Cerebellar nuclear complex (tissue), 1 donor: ENCODE results near the gene FOXP2.
"Not testable (repeated sequence)": the region's sequence is repeated elsewhere in the genome, so short reads cannot be mapped to it uniquely, and the experiment has no call there.

Source experiments
- DNase-seq, 2 experiments: peaks; one replicate each; lab custom pipeline; 2025; lab: John Stamatoyannopoulos, UW

Gene FOXP2

GRCh38 chr7:114414156-114415063 is at the start of gene FOXP2:
Gene FOXP2, plus strand, starts transcription at chr7:114414815. Its CDS starts 11,697 bp downstream, at chr7:114426512.
- no peak for DNase-seq

GRCh38 chr7:114365791-114366190 is 48.8 kb upstream of the FOXP2 start:
- DNase-seq = no peak

- no peak for DNase-seq
Measured at GRCh38 chr7:114368492-114368891, 46.1 kb upstream of the FOXP2 start.

GRCh38 chr7:114369294-114369693 is 45.3 kb upstream of the FOXP2 start:
- no peak for DNase-seq

GRCh38 chr7:114372619-114373018 is 42.0 kb upstream of the FOXP2 start:
- no peak for DNase-seq

- no peak for DNase-seq
Measured at GRCh38 chr7:114375907-114376306, 38.7 kb upstream of the FOXP2 start.

- DNase-seq = not testable (repeated sequence)
Measured at GRCh38 chr7:114383946-114384345, 30.7 kb upstream of the FOXP2 start.

GRCh38 chr7:114384346-114384745 is 30.3 kb upstream of the FOXP2 start:
- not testable (repeated sequence) for DNase-seq

- no peak for DNase-seq
Measured at GRCh38 chr7:114388021-114388420, 26.6 kb upstream of the FOXP2 start.

- no peak for DNase-seq
Measured at GRCh38 chr7:114392686-114393085, 21.9 kb upstream of the FOXP2 start.

GRCh38 chr7:114402876-114403635 is 11.6 kb upstream of the FOXP2 start:
- DNase-seq = no peak

GRCh38 chr7:114405427-114405826 is 9.2 kb upstream of the FOXP2 start:
- no peak for DNase-seq

- no peak for DNase-seq
Measured at GRCh38 chr7:114409750-114410149, 4.9 kb upstream of the FOXP2 start.

GRCh38 chr7:114412548-114412947 is 2.1 kb upstream of the FOXP2 start:
- DNase-seq = no peak

- no peak for DNase-seq
Measured at GRCh38 chr7:114413761-114414155, 857 bp upstream of the FOXP2 start.

- DNase-seq = no peak
Measured at GRCh38 chr7:114415064-114415989, 712 bp downstream of the FOXP2 start.

- DNase-seq = no peak
Measured at GRCh38 chr7:114416129-114416990, 1.7 kb downstream of the FOXP2 start.

GRCh38 chr7:114417290-114417689 is 2.7 kb downstream of the FOXP2 start:
- DNase-seq = no peak

- DNase-seq = no peak
Measured at GRCh38 chr7:114418117-114418516, 3.5 kb downstream of the FOXP2 start.

GRCh38 chr7:114419441-114420272 is 5.0 kb downstream of the FOXP2 start:
- no peak for DNase-seq
